ENCODE measurements around the gene MX1. TPM values are rescaled to one million over a fixed set of nuclear protein-coding genes. Genes with fewer than 3 reads are reported as not detected.

Gene MX1
- total and polyA plus RNA-seq, 4 donors: 15.1 to 21.3 (median 18.0) TPM

- no peak overlapping the region for H3K27ac ChIP-seq (ENCODE audit: low read depth in 1 of 2, low read length in 2 of 2)
Observed at GRCh38 chr21:41466024-41466820, 40.2 kb downstream of the MX1 start.

GRCh38 chr21:41470054-41470453 lies 44.0 kb downstream of the MX1 start:
- Histone ChIP-seq H3K4me1 (ENCODE audit: control insufficient read depth in 4 of 4, insufficient read depth in 4 of 4, low read length in 3 of 4) (peaks cover 0 to 6% (median 0%) of the 10 kb centered on the region in 4 donors), H3K4me3 (ENCODE audit: low read depth in 1 of 3, low read length in 3 of 3) (no peak overlapping the region), H3K36me3 (ENCODE audit: control insufficient read depth in 4 of 4, insufficient read depth in 3 of 4, low read depth in 1 of 4, low read length in 3 of 4) (peaks cover 19 to 61% (median 30%) of the 10 kb centered on the region in 4 donors), H3K27ac (ENCODE audit: low read depth in 1 of 2, low read length in 2 of 2) (no peak overlapping the region), H3K27me3 (ENCODE audit: control insufficient read depth in 4 of 4, insufficient read depth in 4 of 4, low read length in 3 of 4) (no peaks in the 10 kb centered on the region), H3K9me3 (ENCODE audit: control insufficient read depth in 4 of 4, low read length in 3 of 4) (no peaks in the 10 kb centered on the region), H3K9ac (ENCODE audit: low read depth in 1 of 2, low read length in 2 of 2) (no peak overlapping the region)
- WGBS: 81% methylated on average over 5 of the region's 5 CpGs
- no peak for TF ChIP-seq HNF4G (IDR thresholded peaks at IDR 0.05)
- DNase-seq (ENCODE audit: low spot score): no peak

More at GRCh38 chr21:41466024-41466820, 40.2 kb downstream of the MX1 start:
- Histone ChIP-seq H3K27me3 (ENCODE audit: control insufficient read depth in 4 of 4, insufficient read depth in 4 of 4, low read length in 3 of 4) (no peaks in the 10 kb centered on the region), H3K4me3 (ENCODE audit: low read depth in 1 of 3, low read length in 3 of 3) (no peak overlapping the region), H3K36me3 (ENCODE audit: control insufficient read depth in 4 of 4, insufficient read depth in 3 of 4, low read depth in 1 of 4, low read length in 3 of 4) (peaks cover 14 to 49% (median 30%) of the 10 kb centered on the region in 4 donors), H3K9me3 (ENCODE audit: control insufficient read depth in 4 of 4, low read length in 3 of 4) (no peaks in the 10 kb centered on the region), H3K9ac (ENCODE audit: low read depth in 1 of 2, low read length in 2 of 2) (no peak overlapping the region), H3K4me1 (ENCODE audit: control insufficient read depth in 4 of 4, insufficient read depth in 4 of 4, low read length in 3 of 4) (peaks cover 0 to 11% (median 0%) of the 10 kb centered on the region in 4 donors)
- WGBS: 89% methylated on average over 23 of the region's 23 CpGs
- TF ChIP-seq YY1 (IDR thresholded peaks at IDR 0.05) (no peak), MAX (IDR thresholded peaks at IDR 0.05) (no peak), SP1 (IDR thresholded peaks at IDR 0.05) (no peak), JUND (IDR thresholded peaks at IDR 0.05) (no peak), ATF3 (IDR thresholded peaks at IDR 0.05) (no peak)
- DNase-seq (ENCODE audit: low spot score): no peak

GRCh38 chr21:41472753-41473548 lies 46.9 kb downstream of the MX1 start:
- DNase-seq (ENCODE audit: low spot score): no peak
- no peaks in the 10 kb centered on the region for H3K27me3 ChIP-seq (ENCODE audit: control insufficient read depth in 4 of 4, insufficient read depth in 4 of 4, low read length in 3 of 4)
- WGBS: 95% methylated on average over 33 of the region's 33 CpGs
- H3K4me3 ChIP-seq (ENCODE audit: low read depth in 1 of 3, low read length in 3 of 3): no peak overlapping the region
- no peak overlapping the region for H3K9ac ChIP-seq (ENCODE audit: low read depth in 1 of 2, low read length in 2 of 2)
- no peak overlapping the region for H3K27ac ChIP-seq (ENCODE audit: low read depth in 1 of 2, low read length in 2 of 2)
- peaks cover 0 to 6% (median 3%) of the 10 kb centered on the region in 4 donors for H3K4me1 ChIP-seq (ENCODE audit: control insufficient read depth in 4 of 4, insufficient read depth in 4 of 4, low read length in 3 of 4)
- peaks cover 19 to 52% (median 21%) of the 10 kb centered on the region in 4 donors for H3K36me3 ChIP-seq (ENCODE audit: control insufficient read depth in 4 of 4, insufficient read depth in 3 of 4, low read depth in 1 of 4, low read length in 3 of 4)
- H3K9me3 ChIP-seq (ENCODE audit: control insufficient read depth in 4 of 4, low read length in 3 of 4): no peaks in the 10 kb centered on the region
- no peak for TF ChIP-seq FOXA1 (IDR thresholded peaks at IDR 0.05)
- no peak for TF ChIP-seq RAD21 (IDR thresholded peaks at IDR 0.05)
- no peak for TF ChIP-seq RXRA (IDR thresholded peaks at IDR 0.05)
- no peak for TF ChIP-seq ZBTB33 (IDR thresholded peaks at IDR 0.05)
- no peak for TF ChIP-seq ATF3 (IDR thresholded peaks at IDR 0.05)
- TF ChIP-seq TAF1 (conservative IDR thresholded peaks at IDR 0.05): no peak
- no peak for TF ChIP-seq SP1 (IDR thresholded peaks at IDR 0.05)
